C4-2B (cell line): Measurements from ENCODE around the gene PIGN.

ENCODE experiments used
- H3K27ac ChIP-seq: fragments of 450-650 bp; 2 replicates; pipeline ENCODE4 v1.5.1; 2017
- CTCF ChIP-seq: fragments of 450-650 bp; conservative IDR thresholded peaks from 2 replicates; pipeline ENCODE4 v1.5.1; 2017; ENCODE audit warnings: mild to moderate bottlenecking
- ZFX ChIP-seq: fragments of 450-650 bp; IDR thresholded peaks from 2 replicates; pipeline ENCODE4 v1.6.1; 2017

The PIGN gene

GRCh38 chr18:62080172-62080900, 106.5 kb downstream of the PIGN start:
- H3K27ac ChIP-seq: no peak overlapping the region
- no peak for TF ChIP-seq ZFX
- no peak for TF ChIP-seq CTCF

DNA sequence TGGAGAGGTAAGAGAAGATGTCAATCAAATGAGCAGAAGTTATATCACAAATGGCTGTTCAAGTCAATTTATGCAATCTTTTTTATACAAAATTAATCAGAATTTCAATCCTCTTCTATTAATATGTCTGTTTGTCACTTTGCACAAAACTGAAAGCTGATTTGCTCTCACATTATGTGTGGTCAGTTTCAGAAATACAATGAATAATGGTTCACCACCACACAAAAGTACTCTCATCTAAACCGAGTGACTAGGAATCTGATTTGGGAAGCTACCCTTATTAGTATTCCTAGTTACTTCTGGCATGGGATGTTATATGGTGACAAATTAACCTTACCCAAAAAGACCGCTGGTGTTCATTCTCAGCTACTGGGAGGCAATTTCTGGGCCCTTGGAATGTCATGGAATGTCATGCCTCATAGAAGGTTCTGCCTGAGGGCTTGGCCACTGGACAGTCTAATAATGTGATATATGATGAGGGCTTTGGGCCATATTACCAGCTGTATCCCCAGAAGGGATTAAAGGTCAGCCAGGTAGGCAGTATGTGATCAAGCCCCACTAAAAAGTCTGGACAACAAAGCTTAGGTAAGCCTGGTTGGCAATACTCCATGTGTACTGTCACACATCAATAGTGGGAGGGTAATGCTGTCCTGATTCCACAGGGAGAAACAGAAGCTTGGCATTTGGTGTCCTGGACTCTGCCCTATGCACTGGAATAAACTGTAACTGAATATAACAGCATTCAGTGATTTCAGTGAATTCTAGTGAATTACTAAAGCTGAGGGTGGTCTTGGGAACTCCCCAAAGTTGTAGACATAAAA, 113.2 kb downstream of the PIGN start:
- TF ChIP-seq CTCF (no peak), ZFX (no peak)
- H3K27ac ChIP-seq: no peak overlapping the region

DNA sequence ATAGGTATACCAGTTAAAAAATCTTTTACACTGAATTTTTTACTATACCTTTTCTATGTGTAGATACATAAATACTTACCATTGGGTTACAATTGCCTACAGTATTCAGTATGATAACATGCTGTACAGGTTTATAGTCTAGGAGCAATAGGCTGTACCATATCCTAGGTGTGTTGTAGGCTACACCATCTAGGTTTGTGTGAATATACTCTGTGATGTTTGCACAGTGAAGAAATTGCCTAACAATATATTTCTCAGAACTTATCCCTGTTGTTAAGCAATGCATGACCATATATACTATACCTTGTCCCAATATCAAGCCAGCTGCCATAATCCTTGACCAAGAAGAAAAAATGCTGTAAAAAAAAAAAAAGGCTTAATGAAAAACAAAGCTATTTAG, 114.5 kb downstream of the PIGN start:
- TF ChIP-seq CTCF (no peak), ZFX (no peak)
- no peak overlapping the region for H3K27ac ChIP-seq

DNA sequence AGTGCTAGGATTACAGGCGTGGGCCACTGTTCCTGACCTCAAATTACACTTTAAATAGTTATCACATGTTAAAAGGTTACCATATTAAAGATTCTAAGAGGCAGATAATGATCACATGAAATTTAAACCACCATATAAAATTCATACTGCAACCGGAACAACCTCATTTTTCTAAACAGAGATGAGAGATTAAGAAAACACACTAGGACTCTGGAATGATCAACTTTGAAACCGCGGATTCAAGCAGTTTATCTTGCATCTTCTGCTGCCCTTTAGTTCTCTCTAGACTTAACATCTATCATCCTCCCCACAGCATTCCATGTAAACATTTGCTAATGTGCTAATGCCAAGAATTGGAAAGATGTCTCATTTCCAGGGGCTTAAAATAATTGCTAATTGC, 115.8 kb downstream of the PIGN start:
- no peak overlapping the region for H3K27ac ChIP-seq
- no peak for TF ChIP-seq CTCF
- no peak for TF ChIP-seq ZFX

GRCh38 chr18:62070302-62070701, 116.6 kb downstream of the PIGN start:
- TF ChIP-seq CTCF (no peak), ZFX (no peak)

GRCh38 chr18:62069556-62069955, 117.3 kb downstream of the PIGN start:
- TF ChIP-seq CTCF (no peak), ZFX (no peak)

More at GRCh38 chr18:62070302-62070701, 116.6 kb downstream of the PIGN start:
- no peak overlapping the region for H3K27ac ChIP-seq

More at GRCh38 chr18:62069556-62069955, 117.3 kb downstream of the PIGN start:
- no peak overlapping the region for H3K27ac ChIP-seq
